ENCODE results near the gene SLC4A5.

DNA sequence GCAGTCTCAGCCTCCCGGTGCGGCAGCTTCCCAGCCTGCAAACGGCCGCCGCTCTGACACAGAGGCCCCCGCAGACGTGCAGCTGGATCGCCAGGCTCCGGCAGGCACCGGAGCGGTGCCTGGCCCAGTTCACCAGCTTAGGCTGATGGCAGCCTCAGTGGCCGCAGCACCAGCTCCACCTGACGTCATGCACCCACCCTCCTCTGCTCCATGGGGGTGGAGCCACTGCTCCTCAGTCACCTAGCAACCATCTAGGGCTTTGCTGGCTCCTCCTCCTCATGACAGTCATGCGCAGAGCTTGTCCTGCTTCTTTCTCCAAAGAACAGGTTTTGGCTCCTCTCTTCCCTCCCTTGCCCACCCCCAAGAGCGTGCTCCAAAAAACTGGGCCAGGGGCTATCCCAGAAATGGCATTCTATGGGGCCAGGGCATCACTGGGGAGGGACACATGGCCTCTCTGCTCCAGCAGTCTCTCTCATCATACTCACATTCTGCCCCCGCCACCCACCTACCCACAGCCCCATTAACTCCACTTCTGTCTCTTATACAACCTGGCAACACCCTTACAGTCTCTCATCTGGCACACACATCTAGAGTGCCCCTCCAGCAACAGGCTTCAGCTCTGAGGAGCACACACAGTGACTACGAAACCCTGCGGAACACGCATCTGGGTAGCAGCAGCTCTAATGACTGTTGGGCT lies 31.4 kb upstream of the SLC4A5 start:
- TF ChIP-seq, protein P1, sequence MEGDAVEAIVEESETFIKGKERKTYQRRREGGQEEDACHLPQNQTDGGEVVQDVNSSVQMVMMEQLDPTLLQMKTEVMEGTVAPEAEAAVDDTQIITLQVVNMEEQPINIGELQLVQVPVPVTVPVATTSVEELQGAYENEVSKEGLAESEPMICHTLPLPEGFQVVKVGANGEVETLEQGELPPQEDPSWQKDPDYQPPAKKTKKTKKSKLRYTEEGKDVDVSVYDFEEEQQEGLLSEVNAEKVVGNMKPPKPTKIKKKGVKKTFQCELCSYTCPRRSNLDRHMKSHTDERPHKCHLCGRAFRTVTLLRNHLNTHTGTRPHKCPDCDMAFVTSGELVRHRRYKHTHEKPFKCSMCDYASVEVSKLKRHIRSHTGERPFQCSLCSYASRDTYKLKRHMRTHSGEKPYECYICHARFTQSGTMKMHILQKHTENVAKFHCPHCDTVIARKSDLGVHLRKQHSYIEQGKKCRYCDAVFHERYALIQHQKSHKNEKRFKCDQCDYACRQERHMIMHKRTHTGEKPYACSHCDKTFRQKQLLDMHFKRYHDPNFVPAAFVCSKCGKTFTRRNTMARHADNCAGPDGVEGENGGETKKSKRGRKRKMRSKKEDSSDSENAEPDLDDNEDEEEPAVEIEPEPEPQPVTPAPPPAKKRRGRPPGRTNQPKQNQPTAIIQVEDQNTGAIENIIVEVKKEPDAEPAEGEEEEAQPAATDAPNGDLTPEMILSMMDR (IDR thresholded peaks at IDR 0.05) = no peak
- no peak for TF ChIP-seq POLR2A (IDR thresholded peaks at IDR 0.05)

Data from thyroid gland (tissue), 4 donors.